Measurements from ENCODE around the gene ICAM1. TPM values are rescaled to one million over a fixed set of nuclear protein-coding genes. Genes with fewer than 3 reads are reported as not detected.

The ICAM1 gene
- total RNA-seq, 3 donors from 2014 or later: 20.6 to 52.2 (median 20.8) TPM

GRCh38 chr19:10251792-10252694 lies 18.9 kb upstream of the ICAM1 start, which contains the start of gene MRPL4:
Gene MRPL4, plus strand, starts transcription at chr19:10252214. Its CDS starts 40 bp downstream, at chr19:10252254.
- H3K4me1 ChIP-seq: no peaks in the 10 kb centered on the region
- H3K4me3 ChIP-seq: peak within 1 kb of the TSS; percentile 87 to 92 (median 88)
- TF ChIP-seq POLR2AphosphoS5 (IDR thresholded peaks at IDR 0.05): peak; percentile 88 to 97 (median 97)
- TF ChIP-seq POLR2A (IDR thresholded peaks at IDR 0.05): no peak
- no peaks in the 10 kb centered on the region for H3K36me3 ChIP-seq
- intact Hi-C loops (cut with DNase I; ENCODE audit: low total_unique reads): no loop called here
- H3K27me3 ChIP-seq: no peaks in the 10 kb centered on the region
- no peaks in the 10 kb centered on the region for H3K9me3 ChIP-seq
- peak; percentile 95 to 98 for DNase-seq (ENCODE audit: low spot score in 2 of 2)
- peak within 1 kb of the TSS; percentile 85 for H3K27ac ChIP-seq

GRCh38 chr19:10252707-10253106 lies 18.2 kb upstream of the ICAM1 start:
- Histone ChIP-seq H3K36me3 (no peaks in the 10 kb centered on the region), H3K27ac (peak overlapping the region; percentile 85), H3K4me1 (no peaks in the 10 kb centered on the region), H3K27me3 (no peaks in the 10 kb centered on the region), H3K9me3 (no peaks in the 10 kb centered on the region), H3K4me3 (peak overlapping the region; percentile 87 to 92 (median 88))
- TF ChIP-seq CTCF (IDR thresholded peaks at IDR 0.05): no peak
- no peak for TF ChIP-seq POLR2A (IDR thresholded peaks at IDR 0.05)
- no peak for TF ChIP-seq POLR2AphosphoS5 (IDR thresholded peaks at IDR 0.05)
- intact Hi-C loops (cut with DNase I; ENCODE audit: low total_unique reads): no loop called here
- DNase-seq (ENCODE audit: low spot score in 2 of 2): no peak

GRCh38 chr19:10254244-10254643 lies 16.7 kb upstream of the ICAM1 start:
- no peak overlapping the region for H3K4me3 ChIP-seq
- intact Hi-C loops (cut with DNase I; ENCODE audit: low total_unique reads): no loop called here
- no peak for DNase-seq (ENCODE audit: low spot score in 2 of 2)
- H3K27ac ChIP-seq: no peak overlapping the region
- H3K27me3 ChIP-seq: no peaks in the 10 kb centered on the region
- TF ChIP-seq POLR2AphosphoS5 (IDR thresholded peaks at IDR 0.05) (no peak), CTCF (IDR thresholded peaks at IDR 0.05) (no peak), POLR2A (IDR thresholded peaks at IDR 0.05) (no peak)
- H3K9me3 ChIP-seq: no peaks in the 10 kb centered on the region
- no peaks in the 10 kb centered on the region for H3K4me1 ChIP-seq
- no peaks in the 10 kb centered on the region for H3K36me3 ChIP-seq

- no peak for DNase-seq (ENCODE audit: low spot score in 2 of 2)
- H3K4me1 ChIP-seq: no peaks in the 10 kb centered on the region
- no peaks in the 10 kb centered on the region for H3K9me3 ChIP-seq
- no peak overlapping the region for H3K4me3 ChIP-seq
- TF ChIP-seq POLR2A (IDR thresholded peaks at IDR 0.05) (no peak), CTCF (IDR thresholded peaks at IDR 0.05) (no peak), POLR2AphosphoS5 (IDR thresholded peaks at IDR 0.05) (no peak)
- intact Hi-C loops (cut with DNase I; ENCODE audit: low total_unique reads): no loop called here
- H3K27me3 ChIP-seq: no peaks in the 10 kb centered on the region
- H3K36me3 ChIP-seq: no peaks in the 10 kb centered on the region
- H3K27ac ChIP-seq: no peak overlapping the region
Measured at GRCh38 chr19:10255358-10255757, 15.6 kb upstream of the ICAM1 start.

- H3K27ac ChIP-seq: no peak overlapping the region
- DNase-seq (ENCODE audit: low spot score in 2 of 2): no peak
- H3K36me3 ChIP-seq: no peaks in the 10 kb centered on the region
- TF ChIP-seq POLR2A (IDR thresholded peaks at IDR 0.05) (no peak), CTCF (IDR thresholded peaks at IDR 0.05) (no peak)
- no peaks in the 10 kb centered on the region for H3K27me3 ChIP-seq
- H3K4me1 ChIP-seq: no peaks in the 10 kb centered on the region
- no peak overlapping the region for H3K4me3 ChIP-seq
- intact Hi-C loops (cut with DNase I; ENCODE audit: low total_unique reads): no loop called here
- no peaks in the 10 kb centered on the region for H3K9me3 ChIP-seq
Measured at GRCh38 chr19:10256551-10256950, 14.4 kb upstream of the ICAM1 start.
